H1 (cell line): ENCODE data around the gene KCNMA1. TPM values are rescaled to one million over a fixed set of nuclear protein-coding genes. Genes with fewer than 3 reads are reported as not detected.

ENCODE experiments used
- CTCF ChIA-PET: fragments of 300-600 bp; sonication (Branson Sonifier 250); formaldehyde crosslinking; loops from one replicate; lab custom pipeline; 2021; ENCODE audit not compliant: partially characterized antibody; lab: Charles Lee
- POLR2A ChIA-PET: fragments of 300-600 bp; sonication (Branson Sonifier 250); formaldehyde crosslinking; loops from one replicate; lab custom pipeline; 2021; ENCODE audit warnings: inconsistent platforms; ENCODE audit not compliant: partially characterized antibody; lab: Charles Lee
- DNase-seq, 2 experiments: peaks; one replicate each; pipeline versions ENCODE4 v3.0.0 to v3.0.0-alpha.2; 2010 to 2022; ENCODE audit warnings: low spot score in 2 of 2, low read depth in 1 of 2, mixed read lengths in 1 of 2
- FAIRE-seq: peaks from 2 replicates; lab custom pipeline; 2011; peaks lifted over from hg19 to GRCh38; lab: Jason Lieb, UNC
- H2AFZ ChIP-seq: 2 replicates; pipeline ENCODE4 v1.8.1; 2012; ENCODE audit warnings: low read length, inconsistent platforms
- H2AK5ac ChIP-seq: 2 replicates; pipeline ENCODE4 v1.6.1; 2013; ENCODE audit warnings: low read depth, low read length
- H2BK120ac ChIP-seq: replicated peaks from 2 replicates; pipeline ENCODE3; 2013; ENCODE audit warnings: low read depth, low read length, inconsistent platforms
- H2BK12ac ChIP-seq: 2 replicates; pipeline ENCODE4 v1.6.1; 2013; ENCODE audit warnings: low read depth, low read length
- H2BK15ac ChIP-seq: 2 replicates; pipeline ENCODE4 v1.6.1; 2013; ENCODE audit warnings: low read length
- H2BK20ac ChIP-seq: 2 replicates; pipeline ENCODE4 v1.6.1; 2013; ENCODE audit warnings: low read length
- H2BK5ac ChIP-seq: 2 replicates; pipeline ENCODE4 v1.6.1; 2013; ENCODE audit warnings: low read depth, low read length
- H3K14ac ChIP-seq: 2 replicates; pipeline ENCODE4 v1.6.1; 2013; ENCODE audit warnings: inconsistent platforms; ENCODE audit not compliant: insufficient read length
- H3K18ac ChIP-seq: 2 replicates; pipeline ENCODE4 v1.6.1; 2013; ENCODE audit warnings: low read length; ENCODE audit errors: extremely low read depth
- H3K23ac ChIP-seq: 2 replicates; pipeline ENCODE4 v1.6.1; 2013; ENCODE audit warnings: inconsistent platforms; ENCODE audit not compliant: insufficient read length
- H3K23me2 ChIP-seq: 2 replicates; pipeline ENCODE4 v1.6.1; 2013; ENCODE audit warnings: low read depth, low read length
- H3K27ac ChIP-seq: 2 replicates; pipeline ENCODE4 v1.6.1; 2011; ENCODE audit warnings: low read depth, low read length, inconsistent platforms
- H3K27me3 ChIP-seq, 4 experiments: replicated peaks in 1 of 4; 1 replicate in 1 of 4; 2 replicates in 3 of 4; pipeline versions ENCODE4 v1.6.1 to v1.8.1; 2011 to 2013; ENCODE audit warnings: low read length in 3 of 4, mild to moderate bottlenecking in 3 of 4, inconsistent platforms in 2 of 4, mixed read lengths in 2 of 4, moderate library complexity in 1 of 4; ENCODE audit not compliant: control insufficient read depth in 3 of 4, insufficient read depth in 3 of 4; ENCODE audit errors: extremely low read depth in 1 of 4
- H3K36me3 ChIP-seq, 4 experiments: 2 replicates each; pipeline versions ENCODE4 v1.6.1 to v1.8.1; 2011 to 2013; ENCODE audit warnings: mild to moderate bottlenecking in 4 of 4, low read length in 3 of 4, moderate library complexity in 2 of 4, control low read depth in 1 of 4, inconsistent platforms in 1 of 4; ENCODE audit not compliant: insufficient read depth in 4 of 4, control insufficient read depth in 2 of 4
- H3K4ac ChIP-seq: replicated peaks from 2 replicates; pipeline ENCODE3; 2013; ENCODE audit warnings: low read length, low read depth, mixed read lengths, inconsistent platforms; ENCODE audit not compliant: insufficient read length
- H3K4me1 ChIP-seq, 4 experiments: replicated peaks in 1 of 4; 1 replicate in 1 of 4; 2 replicates in 3 of 4; pipeline versions ENCODE4 v1.6.1 to v1.8.1; 2011 to 2013; ENCODE audit warnings: low read length in 3 of 4, inconsistent platforms in 2 of 4, mixed read lengths in 1 of 4; ENCODE audit not compliant: insufficient read depth in 4 of 4, control insufficient read depth in 3 of 4
- H3K4me2 ChIP-seq, 2 experiments: 2 replicates each; pipeline versions ENCODE4 v1.6.1 to v1.8.1; 2011 to 2013; ENCODE audit warnings: low read depth in 2 of 2, low read length in 2 of 2, control low read depth in 1 of 2, inconsistent platforms in 1 of 2, mild to moderate bottlenecking in 1 of 2; ENCODE audit not compliant: insufficient read depth in 1 of 2
- H3K4me3 ChIP-seq, 4 experiments: fragments of 200-600, 300-600 bp in 1 of 4; sonication (generic), shearing (Covaris generic), sonication (Bioruptor Twin) in 1 of 4; 2 replicates each; pipeline versions ENCODE4 v1.5.1 to v1.8.1; 2011 to 2016; ENCODE audit warnings: low read length in 4 of 4, low read depth in 3 of 4, control low read depth in 2 of 4, inconsistent platforms in 2 of 4, mild to moderate bottlenecking in 2 of 4, mixed read lengths in 1 of 4, moderate library complexity in 1 of 4; ENCODE audit not compliant: insufficient read depth in 2 of 4; ENCODE audit errors: extremely low read depth in 1 of 4
- H3K56ac ChIP-seq: replicated peaks from 2 replicates; pipeline ENCODE3; 2013; ENCODE audit warnings: low read depth, mild to moderate bottlenecking, mixed read lengths, low read length, inconsistent platforms; ENCODE audit not compliant: insufficient read length
- H3K79me1 ChIP-seq: 2 replicates; pipeline ENCODE4 v1.6.1; 2013; ENCODE audit warnings: low read depth, low read length, control low read depth
- H3K79me2 ChIP-seq, 2 experiments: 2 replicates each; pipeline versions ENCODE4 v1.6.1 to v1.8.1; 2012 to 2013; ENCODE audit warnings: low read length in 2 of 2, mild to moderate bottlenecking in 2 of 2, inconsistent platforms in 1 of 2; ENCODE audit not compliant: insufficient read depth in 2 of 2, control insufficient read depth in 1 of 2
- H3K9ac ChIP-seq, 4 experiments: replicated peaks in 1 of 4; 1 replicate in 1 of 4; 2 replicates in 3 of 4; pipeline versions ENCODE4 v1.6.1 to v1.8.1; 2011 to 2013; ENCODE audit warnings: low read depth in 3 of 4, low read length in 3 of 4, control low read depth in 2 of 4, mild to moderate bottlenecking in 2 of 4, moderate library complexity in 2 of 4, inconsistent platforms in 1 of 4; ENCODE audit errors: extremely low read depth in 1 of 4
- H3K9me3 ChIP-seq, 2 experiments: 2 replicates each; pipeline versions ENCODE4 v1.6.1 to v1.8.1; 2012 to 2013; ENCODE audit warnings: mild to moderate bottlenecking in 2 of 2, moderate library complexity in 2 of 2, control low read depth in 1 of 2, inconsistent platforms in 1 of 2, low read depth in 1 of 2, low read length in 1 of 2, mixed read lengths in 1 of 2; ENCODE audit not compliant: insufficient read depth in 2 of 2
- H4K20me1 ChIP-seq, 2 experiments: replicated peaks in 1 of 2; 2 replicates each; pipeline versions ENCODE3 to v1.8.1; 2011 to 2013; ENCODE audit warnings: inconsistent platforms in 2 of 2, low read length in 2 of 2, mild to moderate bottlenecking in 1 of 2; ENCODE audit not compliant: insufficient read depth in 2 of 2, control insufficient read depth in 1 of 2
- H4K5ac ChIP-seq: 2 replicates; pipeline ENCODE4 v1.6.1; 2013; ENCODE audit warnings: low read length, low read depth, mixed read lengths, inconsistent platforms; ENCODE audit not compliant: insufficient read length
- H4K8ac ChIP-seq: 2 replicates; pipeline ENCODE4 v1.8.0; 2013; ENCODE audit warnings: mild to moderate bottlenecking, moderate library complexity, low read length, inconsistent platforms; ENCODE audit not compliant: insufficient read depth; ENCODE audit errors: extremely low read depth
- H4K91ac ChIP-seq: replicated peaks from 2 replicates; pipeline ENCODE3; 2013; ENCODE audit warnings: low read length, mixed read lengths, inconsistent platforms; ENCODE audit not compliant: insufficient read length
- ATF3 ChIP-seq: IDR thresholded peaks from 2 replicates; pipeline ENCODE4 v1.6.1; 2011; ENCODE audit warnings: low read depth, mild to moderate bottlenecking, low read length; ENCODE audit not compliant: insufficient read depth
- BCL11A ChIP-seq, 2 experiments: IDR thresholded peaks; one replicate each; pipeline ENCODE4 v1.6.1; 2011; ENCODE audit warnings: low read depth in 2 of 2, low read length in 2 of 2, mild to moderate bottlenecking in 2 of 2
- CTCF ChIP-seq, 3 experiments: IDR thresholded peaks; 1 replicate in 2 of 3; 2 replicates in 1 of 3; pipeline versions ENCODE4 v1.5.1 to v1.6.1; 2011; ENCODE audit warnings: low read length in 3 of 3, mild to moderate bottlenecking in 3 of 3, inconsistent platforms in 2 of 3, low read depth in 1 of 3, moderate library complexity in 1 of 3; ENCODE audit not compliant: insufficient read depth in 1 of 3; ENCODE audit errors: control extremely low read depth in 1 of 3
- EZH2 ChIP-seq: fragments of 200-600 bp; sonication (generic); IDR thresholded peaks from 2 replicates; pipeline ENCODE4 v1.7.1; 2012; ENCODE audit warnings: low read depth, mild to moderate bottlenecking, moderate library complexity, low read length, inconsistent platforms; ENCODE audit not compliant: severe bottlenecking
- FOSL1 ChIP-seq: IDR thresholded peaks from 2 replicates; pipeline ENCODE4 v1.6.1; 2011; ENCODE audit warnings: mild to moderate bottlenecking, low read depth, low read length, moderate library complexity; ENCODE audit not compliant: insufficient read depth
- MAFK ChIP-seq: IDR thresholded peaks from 2 replicates; pipeline ENCODE4 v1.6.1; 2012; ENCODE audit warnings: low read depth, mild to moderate bottlenecking, improper control_type of control experiment, low read length
- MAX ChIP-seq: IDR thresholded peaks from 2 replicates; pipeline ENCODE4 v1.6.1; 2012; ENCODE audit warnings: inconsistent platforms
- RAD21 ChIP-seq, 2 experiments: IDR thresholded peaks in 1 of 2; conservative IDR thresholded peaks in 1 of 2; 2 replicates each; pipeline ENCODE4 v1.6.1; 2011; ENCODE audit warnings: low read depth in 2 of 2, low read length in 2 of 2, improper control_type of control experiment in 1 of 2, inconsistent platforms in 1 of 2, mild to moderate bottlenecking in 1 of 2, moderate library complexity in 1 of 2
- SIX5 ChIP-seq: IDR thresholded peaks from 2 replicates; pipeline ENCODE4 v1.6.1; 2011; ENCODE audit warnings: mild to moderate bottlenecking, low read depth, low read length
- SP4 ChIP-seq: IDR thresholded peaks from 2 replicates; pipeline ENCODE4 v1.6.1; 2012; ENCODE audit warnings: low read length, inconsistent platforms
- YY1 ChIP-seq: IDR thresholded peaks from 2 replicates; pipeline ENCODE4 v1.6.1; 2011; ENCODE audit warnings: low read depth, mild to moderate bottlenecking, low read length
- WGBS, 2 experiments: shearing (Covaris generic) in 1 of 2; methylation state at CpG; one replicate each; pipeline versions ENCODE4 v1.1.6 to v1.1.7; 2013 to 2015; ENCODE audit warnings: low lambda C conversion rate in 2 of 2, mixed read lengths in 2 of 2, inconsistent platforms in 1 of 2, low coverage in 1 of 2, missing lambda C conversion rate in 1 of 2; ENCODE audit not compliant: insufficient replicate concordance in 2 of 2, insufficient coverage in 1 of 2, insufficient read length in 1 of 2; ENCODE audit errors: extremely low coverage in 1 of 2, missing lambda C conversion rate in 1 of 2; 5-methylcytosine and 5-hydroxymethylcytosine counted together
- polyA plus RNA-seq, 7 experiments: library from polyadenylated mRNA; depleted of rRNA in 3 of 7; stranded (reverse) in 5 of 7; unstranded in 2 of 7; fragments of >200 nt in 5 of 7; fragments of 200-250 nt in 2 of 7; gene quantifications; 1 replicate in 5 of 7; 2 replicates in 1 of 7; 4 replicates in 1 of 7; pipeline versions ENCODE4 v1.2.1 to v1.2.3, GENCODE V29; 2011 to 2013; ENCODE audit warnings: missing spikeins in 2 of 7, mixed read lengths in 2 of 7
- total RNA-seq: library from RNA; stranded (reverse); fragmentation: NEBNext Ultra II Directional; extraction: Animal tissue kit (Norgen Biotek cat#: 25700); gene quantifications from 2 replicates; pipeline ENCODE4 v1.2.1, GENCODE V29; 2021

The KCNMA1 gene
- total and polyA plus RNA-seq, 2 of the 8 experiments (the other 6 are each of a cell fraction or from before 2014, with no cell fraction given) = 10.2 to 11.1 TPM

GRCh38 chr10:76937181-76937600 lies 700.4 kb downstream of the KCNMA1 start:
- H3K4me2 ChIP-seq = no peak overlapping the region
- H3K27ac ChIP-seq = no peak overlapping the region
- no peak for DNase-seq
- peaks cover 2% of the 10 kb centered on the region; the same call in 1 of the 2 replicates for H3K23me2 ChIP-seq
- H4K8ac ChIP-seq = no peak overlapping the region
- H3K14ac ChIP-seq = no peak overlapping the region
- H3K79me2 ChIP-seq = no peaks in the 10 kb centered on the region
- H3K79me1 ChIP-seq = no peaks in the 10 kb centered on the region
- H2AK5ac ChIP-seq = no peak overlapping the region
- ChIA-PET POLR2A (no interaction called here), CTCF (interaction anchor here (1.1 kb wide), 1 partner anchor 12 kb away, joined by 4 read pairs; no protein-coding TSS in a partner anchor)
- no peak for FAIRE-seq
- H3K9me3 ChIP-seq = no peaks in the 10 kb centered on the region
- no peaks in the 10 kb centered on the region for H3K4me1 ChIP-seq
- no peak overlapping the region for H3K56ac ChIP-seq
- H4K5ac ChIP-seq = no peak overlapping the region
- H2BK5ac ChIP-seq = no peak overlapping the region
- H3K36me3 ChIP-seq = no peaks in the 10 kb centered on the region
- no peak overlapping the region for H3K4ac ChIP-seq
- H2BK120ac ChIP-seq = no peak overlapping the region
- no peak overlapping the region for H3K9ac ChIP-seq
- no peak overlapping the region for H4K91ac ChIP-seq
- WGBS, 2 experiments = 70% methylated on average over 2 of the region's 2 CpGs; no CpG with 5 or more reads in 1 of the 2 experiments
- H2BK20ac ChIP-seq = no peak overlapping the region
- H3K18ac ChIP-seq = no peak overlapping the region
- H2AFZ ChIP-seq = no peak overlapping the region
- H2BK12ac ChIP-seq = no peak overlapping the region
- no peak overlapping the region for H3K23ac ChIP-seq
- H3K27me3 ChIP-seq = no peaks in the 10 kb centered on the region
- no peak overlapping the region for H2BK15ac ChIP-seq
- H3K4me3 ChIP-seq = no peak overlapping the region
- no peaks in the 10 kb centered on the region for H4K20me1 ChIP-seq
- no peak for TF ChIP-seq SIX5
- TF ChIP-seq SP4 = no peak
- TF ChIP-seq YY1 = no peak
- TF ChIP-seq MAX = no peak
- no peak for TF ChIP-seq RAD21 (IDR thresholded peaks at IDR 0.05 in 1 of 2, conservative IDR thresholded peaks at IDR 0.05 in 1 of 2; ENCODE audit: low read depth in 2 of 2, low read length in 2 of 2)
- TF ChIP-seq CTCF (IDR thresholded peaks at IDR 0.05; ENCODE audit: control extremely low read depth in 1 of 3, insufficient read depth in 1 of 3, low read depth in 1 of 3, low read length in 3 of 3) = no peak
- TF ChIP-seq FOSL1 = no peak
- TF ChIP-seq BCL11A (IDR thresholded peaks at IDR 0.05; ENCODE audit: low read depth in 2 of 2, low read length in 2 of 2) = no peak
- TF ChIP-seq MAFK = no peak
- no peak for TF ChIP-seq ATF3
- no peak for TF ChIP-seq EZH2
